SJCRH30 (cell line): ENCODE results near the gene CHD1. TPM values are rescaled to one million over a fixed set of nuclear protein-coding genes. Genes with fewer than 3 reads are reported as not detected.

Experiments used
- DNase-seq, 2 experiments: peaks; one replicate each; pipeline ENCODE4 v3.0.0-alpha.2; 2015 to 2020
- H3K27ac ChIP-seq: fragments of 250-450 bp; sonication (Bioruptor Pico); 2 replicates; pipeline ENCODE4 v1.5.1; 2020; ENCODE audit warnings: mild to moderate bottlenecking, moderate library complexity
- H3K27me3 ChIP-seq: fragments of 250-450 bp; sonication (Bioruptor Pico); 2 replicates; pipeline ENCODE4 v1.5.1; 2020; ENCODE audit warnings: mild to moderate bottlenecking, moderate library complexity
- H3K36me3 ChIP-seq: fragments of 250-450 bp; sonication (Bioruptor Pico); 2 replicates; pipeline ENCODE4 v1.5.1; 2020; ENCODE audit warnings: mild to moderate bottlenecking, moderate library complexity
- H3K4me1 ChIP-seq: fragments of 250-450 bp; sonication (Bioruptor Pico); 2 replicates; pipeline ENCODE4 v1.5.1; 2020; ENCODE audit warnings: mild to moderate bottlenecking, moderate library complexity
- H3K4me3 ChIP-seq: fragments of 250-450 bp; sonication (Bioruptor Pico); 2 replicates; pipeline ENCODE4 v1.5.1; 2020; ENCODE audit warnings: mild to moderate bottlenecking, moderate library complexity
- H3K9me3 ChIP-seq: fragments of 250-450 bp; sonication (Bioruptor Pico); replicated peaks from 2 replicates; pipeline ENCODE4 v1.5.1; 2020; ENCODE audit warnings: mild to moderate bottlenecking, moderate library complexity
- total RNA-seq: library from RNA; depleted of rRNA; stranded (reverse); fragments of >200 nt; shearing (Covaris generic); gene quantifications from 2 replicates; pipeline ENCODE4 v1.2.3, GENCODE V29; 2014

Gene CHD1
- total RNA-seq, 1 experiment from 2014 or later = 95.8 TPM

GRCh38 chr5:98898743-98899142 is 30.1 kb downstream of the CHD1 start:
- no peak for DNase-seq
- Histone ChIP-seq H3K9me3 (no peaks in the 10 kb centered on the region), H3K27ac (no peak overlapping the region), H3K36me3 (peaks cover 100% of the 10 kb centered on the region), H3K27me3 (no peaks in the 10 kb centered on the region), H3K4me3 (no peak overlapping the region), H3K4me1 (no peaks in the 10 kb centered on the region)

- DNase-seq = no peak
- Histone ChIP-seq H3K27ac (no peak overlapping the region), H3K4me1 (no peaks in the 10 kb centered on the region), H3K4me3 (no peak overlapping the region), H3K36me3 (peaks cover 87% of the 10 kb centered on the region), H3K27me3 (no peaks in the 10 kb centered on the region), H3K9me3 (no peaks in the 10 kb centered on the region)
Observed at GRCh38 chr5:98891591-98891990, 37.2 kb downstream of the CHD1 start.

GRCh38 chr5:98880598-98880997 is 48.2 kb downstream of the CHD1 start:
- no peaks in the 10 kb centered on the region for H3K27me3 ChIP-seq
- no peak for DNase-seq
- no peak overlapping the region for H3K27ac ChIP-seq
- peaks cover 88% of the 10 kb centered on the region for H3K36me3 ChIP-seq
- H3K4me3 ChIP-seq = no peak overlapping the region
- H3K9me3 ChIP-seq = no peaks in the 10 kb centered on the region
- no peaks in the 10 kb centered on the region for H3K4me1 ChIP-seq

- Histone ChIP-seq H3K9me3 (no peaks in the 10 kb centered on the region), H3K36me3 (peaks cover 88% of the 10 kb centered on the region), H3K4me1 (no peaks in the 10 kb centered on the region), H3K27me3 (no peaks in the 10 kb centered on the region), H3K4me3 (no peak overlapping the region), H3K27ac (no peak overlapping the region)
- DNase-seq = no peak
Observed at GRCh38 chr5:98880151-98880550, 48.7 kb downstream of the CHD1 start.

GRCh38 chr5:98877600-98877999 is 51.2 kb downstream of the CHD1 start:
- Histone ChIP-seq H3K27me3 (no peaks in the 10 kb centered on the region), H3K4me1 (no peaks in the 10 kb centered on the region), H3K36me3 (peaks cover 92% of the 10 kb centered on the region), H3K27ac (no peak overlapping the region), H3K4me3 (no peak overlapping the region), H3K9me3 (no peaks in the 10 kb centered on the region)
- no peak for DNase-seq

GRCh38 chr5:98872674-98873073 is 56.1 kb downstream of the CHD1 start:
- no peak overlapping the region for H3K27ac ChIP-seq
- H3K36me3 ChIP-seq = peaks cover 91% of the 10 kb centered on the region
- H3K4me1 ChIP-seq = no peaks in the 10 kb centered on the region
- no peaks in the 10 kb centered on the region for H3K9me3 ChIP-seq
- no peak overlapping the region for H3K4me3 ChIP-seq
- no peaks in the 10 kb centered on the region for H3K27me3 ChIP-seq
- no peak for DNase-seq

GRCh38 chr5:98865690-98866089 is 63.1 kb downstream of the CHD1 start:
- H3K27ac ChIP-seq = no peak overlapping the region
- no peaks in the 10 kb centered on the region for H3K27me3 ChIP-seq
- H3K4me3 ChIP-seq = no peak overlapping the region
- no peak for DNase-seq
- no peaks in the 10 kb centered on the region for H3K4me1 ChIP-seq
- H3K36me3 ChIP-seq = peaks cover 92% of the 10 kb centered on the region
- no peaks in the 10 kb centered on the region for H3K9me3 ChIP-seq

GRCh38 chr5:98847054-98847453 is 81.8 kb downstream of the CHD1 start:
- Histone ChIP-seq H3K36me3 (no peaks in the 10 kb centered on the region), H3K4me1 (no peaks in the 10 kb centered on the region), H3K4me3 (no peak overlapping the region), H3K9me3 (peaks cover 8% of the 10 kb centered on the region), H3K27me3 (no peaks in the 10 kb centered on the region), H3K27ac (no peak overlapping the region)
- no peak for DNase-seq

- Histone ChIP-seq H3K27ac (no peak overlapping the region), H3K4me1 (no peaks in the 10 kb centered on the region), H3K27me3 (no peaks in the 10 kb centered on the region), H3K9me3 (peaks cover 8% of the 10 kb centered on the region), H3K36me3 (no peaks in the 10 kb centered on the region), H3K4me3 (no peak overlapping the region)
- DNase-seq = no peak
Observed at GRCh38 chr5:98846520-98846919, 82.3 kb downstream of the CHD1 start.

- no peaks in the 10 kb centered on the region for H3K36me3 ChIP-seq
- H3K27ac ChIP-seq = no peak overlapping the region
- no peaks in the 10 kb centered on the region for H3K4me1 ChIP-seq
- H3K27me3 ChIP-seq = no peaks in the 10 kb centered on the region
- no peak overlapping the region for H3K4me3 ChIP-seq
- H3K9me3 ChIP-seq = peaks cover 8% of the 10 kb centered on the region
- no peak for DNase-seq
Observed at GRCh38 chr5:98845878-98846277, 82.9 kb downstream of the CHD1 start.

- H3K27ac ChIP-seq = no peak overlapping the region
- H3K9me3 ChIP-seq = peaks cover 8% of the 10 kb centered on the region
- no peak overlapping the region for H3K4me3 ChIP-seq
- no peaks in the 10 kb centered on the region for H3K27me3 ChIP-seq
- H3K4me1 ChIP-seq = no peaks in the 10 kb centered on the region
- no peak for DNase-seq
- no peaks in the 10 kb centered on the region for H3K36me3 ChIP-seq
Observed at GRCh38 chr5:98844865-98845264, 83.9 kb downstream of the CHD1 start.

GRCh38 chr5:98843481-98843880 is 85.3 kb downstream of the CHD1 start:
- Histone ChIP-seq H3K27me3 (no peaks in the 10 kb centered on the region), H3K36me3 (no peaks in the 10 kb centered on the region), H3K4me3 (no peak overlapping the region), H3K9me3 (peaks cover 8% of the 10 kb centered on the region), H3K4me1 (no peaks in the 10 kb centered on the region), H3K27ac (no peak overlapping the region)
- no peak for DNase-seq

GRCh38 chr5:98840946-98841345 is 87.9 kb downstream of the CHD1 start:
- H3K4me3 ChIP-seq = no peak overlapping the region
- peaks cover 8% of the 10 kb centered on the region for H3K9me3 ChIP-seq
- no peak overlapping the region for H3K27ac ChIP-seq
- H3K36me3 ChIP-seq = no peaks in the 10 kb centered on the region
- DNase-seq = no peak
- no peaks in the 10 kb centered on the region for H3K4me1 ChIP-seq
- H3K27me3 ChIP-seq = no peaks in the 10 kb centered on the region

- H3K27ac ChIP-seq = no peak overlapping the region
- H3K27me3 ChIP-seq = no peaks in the 10 kb centered on the region
- H3K9me3 ChIP-seq = peaks cover 8% of the 10 kb centered on the region
- H3K4me3 ChIP-seq = no peak overlapping the region
- no peaks in the 10 kb centered on the region for H3K36me3 ChIP-seq
- H3K4me1 ChIP-seq = no peaks in the 10 kb centered on the region
- DNase-seq = no peak
Observed at GRCh38 chr5:98839469-98840383, 89.1 kb downstream of the CHD1 start.

GRCh38 chr5:98836175-98836574 is 92.6 kb downstream of the CHD1 start:
- H3K9me3 ChIP-seq = no peaks in the 10 kb centered on the region
- DNase-seq = no peak

More at GRCh38 chr5:98836175-98836574, 92.6 kb downstream of the CHD1 start:
- no peak overlapping the region for H3K4me3 ChIP-seq
- no peaks in the 10 kb centered on the region for H3K27me3 ChIP-seq
- no peak overlapping the region for H3K27ac ChIP-seq
- no peaks in the 10 kb centered on the region for H3K4me1 ChIP-seq
- no peaks in the 10 kb centered on the region for H3K36me3 ChIP-seq
